ENCODE data around the gene MOGAT1. TPM values are rescaled to one million over a fixed set of nuclear protein-coding genes. Genes with fewer than 3 reads are reported as not detected.
A peak's percentile ranks its signal among the peaks of the same experiment; 100 is the strongest.

MOGAT1 gene
- total RNA-seq, 1 experiment from 2014 or later, result not detected

GRCh38 chr2:222698276-222698675 lies 26.8 kb downstream of the MOGAT1 start:
- Mint-ChIP-seq H3K36me3 (ENCODE audit: insufficient read depth in 1 of 3, low read depth in 3 of 3) (peaks cover 3 to 4% (median 3%) of the 10 kb centered on the region in 3 experiments; a peak in 3 of 7 replicates), H3K4me1 (peaks cover 0 to 2% of the 10 kb centered on the region in 2 experiments; a peak in 1 of 4 replicates), H3K4me3 (no peak overlapping the region), H3K27ac (peak overlapping the region in 1 of 3 experiments; percentile 70; a peak in 1 of 7 replicates), H3K9me3 (peaks cover 6 to 7% of the 10 kb centered on the region in 2 experiments), H3K27me3 (ENCODE audit: low read depth) (peaks cover 3% of the 10 kb centered on the region)
- no peaks in the 10 kb centered on the region for H4K20me1 ChIP-seq (ENCODE audit: control insufficient read depth, insufficient read depth, insufficient read length)
- no peak overlapping the region for H2BK15ac ChIP-seq (ENCODE audit: low read depth, low read length)
- no peaks in the 10 kb centered on the region for H3K79me1 ChIP-seq (ENCODE audit: insufficient read depth, low read depth, low read length, poor library complexity, severe bottlenecking)
- H2BK20ac ChIP-seq (ENCODE audit: low read depth, low read length, poor library complexity, severe bottlenecking), result no peak overlapping the region
- no peak overlapping the region for H2AFZ ChIP-seq (ENCODE audit: low read length)
- TF ChIP-seq CTCF (conservative IDR thresholded peaks at IDR 0.05), result no peak
- no peak overlapping the region for H3K4ac ChIP-seq (ENCODE audit: low read depth, low read length)
- H4K91ac ChIP-seq (ENCODE audit: insufficient read length, low read depth, low read length), result no peak overlapping the region
- no peak overlapping the region for H3K23ac ChIP-seq (ENCODE audit: insufficient read length, low read depth, low read length)
- H3K27ac ChIP-seq (ENCODE audit: insufficient read length, low read depth, low read length), result no peak overlapping the region
- H3K23me2 ChIP-seq (ENCODE audit: insufficient read length, low read depth, low read length, poor library complexity, severe bottlenecking), result no peaks in the 10 kb centered on the region
- H4K8ac ChIP-seq (replicated peaks; ENCODE audit: insufficient read length, low read depth, low read length), result no peak overlapping the region
- H3K9ac ChIP-seq (ENCODE audit: extremely low read depth, insufficient read length, low read length), result no peak overlapping the region
- H3K14ac ChIP-seq (ENCODE audit: insufficient read depth, low read length), result no peak overlapping the region
- no CpG with 5 or more reads among the region's 4 CpGs for WGBS (ENCODE audit: extremely low coverage, insufficient read length, low lambda C conversion rate)
- no peak overlapping the region for H2AK5ac ChIP-seq (ENCODE audit: insufficient read length, low read length)
- DNase-seq, result no peak
- H3K4me2 ChIP-seq (ENCODE audit: insufficient read depth, insufficient read length, low read length), result no peak overlapping the region
- no peak overlapping the region for H3K56ac ChIP-seq (ENCODE audit: insufficient read length, low read depth, low read length)
- H3K18ac ChIP-seq (ENCODE audit: insufficient read length, low read depth, low read length), result no peak overlapping the region
- no peak overlapping the region for H4K5ac ChIP-seq (ENCODE audit: insufficient read length, low read depth, low read length)
- H3K9me3 ChIP-seq (ENCODE audit: control insufficient read depth, low read depth, low read length), result no peaks in the 10 kb centered on the region
- H3K27me3 ChIP-seq (ENCODE audit: insufficient read depth, low read length), result no peaks in the 10 kb centered on the region
- H3T11ph ChIP-seq (ENCODE audit: low read length), result no peak overlapping the region
- no peak overlapping the region for H2BK120ac ChIP-seq (ENCODE audit: low read depth, low read length, poor library complexity, severe bottlenecking)
- H2BK12ac ChIP-seq (ENCODE audit: insufficient read length, low read depth, low read length), result no peak overlapping the region
- H2BK5ac ChIP-seq (ENCODE audit: insufficient read length, low read length), result no peak overlapping the region
- no peaks in the 10 kb centered on the region for H3K4me1 ChIP-seq (ENCODE audit: insufficient read depth, low read length)
- no peaks in the 10 kb centered on the region for H3K79me2 ChIP-seq (ENCODE audit: insufficient read depth, low read length)

Data from H9 (cell line).